ENCODE measurements around the gene MYO9A.

MYO9A gene

DNA sequence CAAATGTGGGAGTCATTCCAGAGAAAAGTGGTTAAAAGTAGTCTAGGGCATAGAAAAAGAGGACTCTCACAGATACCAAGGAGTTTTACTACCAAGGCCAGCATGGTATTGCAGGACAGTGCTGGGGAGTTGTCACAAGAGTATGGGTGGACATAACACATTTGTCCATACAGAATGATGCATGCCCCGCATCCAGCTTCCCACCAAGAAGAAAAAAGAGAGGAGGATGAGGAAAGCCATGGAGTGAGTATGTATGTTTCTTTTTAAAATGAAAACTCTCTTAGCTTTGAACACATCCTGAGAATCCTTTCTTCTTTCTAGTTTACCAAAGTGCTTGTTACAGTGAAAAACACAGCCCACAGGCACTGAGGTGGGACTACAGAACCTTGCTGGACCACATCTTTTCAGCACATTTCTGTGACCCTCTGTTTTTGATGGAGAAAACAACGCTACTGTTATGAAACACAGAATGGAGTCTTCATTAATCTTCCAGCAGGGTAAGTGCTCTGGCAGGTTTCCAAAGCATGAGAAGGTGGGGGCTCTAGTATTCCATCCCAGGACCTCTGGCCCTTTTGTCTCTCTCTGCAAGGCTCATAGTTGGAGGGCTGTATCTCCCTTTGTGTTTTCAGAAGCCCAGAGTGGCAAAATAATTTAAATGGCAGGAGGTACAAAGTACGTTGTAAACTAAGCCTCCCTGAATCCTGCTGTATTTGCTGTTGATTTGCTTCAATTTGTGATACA, 294.9 kb downstream of the MYO9A start:
- no peak for DNase-seq (ENCODE audit: low read depth)
- no peak for TF ChIP-seq CTCF (IDR thresholded peaks at IDR 0.05; ENCODE audit: low read length, missing control alignments)
- no peak overlapping the region for H3K4me3 ChIP-seq (replicated peaks; ENCODE audit: low read depth, low read length)

- DNase-seq (ENCODE audit: low read depth): no peak
- H3K4me3 ChIP-seq (replicated peaks; ENCODE audit: low read depth, low read length): no peak overlapping the region
- TF ChIP-seq CTCF (IDR thresholded peaks at IDR 0.05; ENCODE audit: low read length, missing control alignments): no peak
Measured at GRCh38 chr15:71821547-71822129, 296.3 kb downstream of the MYO9A start.

GRCh38 chr15:71820127-71820526, 297.8 kb downstream of the MYO9A start:
- no peak for TF ChIP-seq CTCF (IDR thresholded peaks at IDR 0.05; ENCODE audit: low read length, missing control alignments)
- DNase-seq (ENCODE audit: low read depth): no peak

GRCh38 chr15:71817351-71817750, 300.6 kb downstream of the MYO9A start:
- no peak overlapping the region for H3K4me3 ChIP-seq (replicated peaks; ENCODE audit: low read depth, low read length)
- DNase-seq (ENCODE audit: low read depth): no peak
- TF ChIP-seq CTCF (IDR thresholded peaks at IDR 0.05; ENCODE audit: low read length, missing control alignments): no peak

More at GRCh38 chr15:71820127-71820526, 297.8 kb downstream of the MYO9A start:
- H3K4me3 ChIP-seq (replicated peaks; ENCODE audit: low read depth, low read length): no peak overlapping the region

DNA sequence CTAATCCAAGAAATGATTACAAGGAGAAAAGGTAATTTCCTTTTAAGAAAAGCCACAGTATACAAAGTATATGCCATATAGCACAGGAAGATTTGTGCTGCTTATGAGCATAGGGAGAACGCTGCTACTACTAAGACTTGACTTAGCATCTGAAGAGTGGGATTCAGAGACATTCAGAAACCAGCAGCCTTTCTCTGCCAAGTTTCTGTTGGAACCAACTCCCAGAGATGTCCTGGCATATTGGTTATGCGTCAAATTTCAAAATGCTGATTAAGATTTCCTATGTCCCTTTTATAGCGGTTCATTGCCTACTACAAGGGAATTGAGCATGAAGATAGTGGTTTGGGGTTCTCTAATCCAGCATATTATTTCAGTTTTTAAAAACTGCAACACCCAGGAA, 302.6 kb downstream of the MYO9A start:
- no peak for DNase-seq (ENCODE audit: low read depth)
- no peak overlapping the region for H3K4me3 ChIP-seq (replicated peaks; ENCODE audit: low read depth, low read length)
- TF ChIP-seq CTCF (IDR thresholded peaks at IDR 0.05; ENCODE audit: low read length, missing control alignments): no peak

GRCh38 chr15:71813723-71814470, 304.1 kb downstream of the MYO9A start:
- no peak for TF ChIP-seq CTCF (IDR thresholded peaks at IDR 0.05; ENCODE audit: low read length, missing control alignments)

More at GRCh38 chr15:71813723-71814470, 304.1 kb downstream of the MYO9A start:
- DNase-seq (ENCODE audit: low read depth): no peak
- no peak overlapping the region for H3K4me3 ChIP-seq (replicated peaks; ENCODE audit: low read depth, low read length)

Measured in fibroblast of pulmonary artery (primary cell).